Measurements from ENCODE around the gene CEMP1. TPM values are rescaled to one million over a fixed set of nuclear protein-coding genes. Genes with fewer than 3 reads are reported as not detected.

CEMP1 gene
- total RNA-seq, 1 experiment from 2014 or later = not detected

- H2BK12ac ChIP-seq (ENCODE audit: insufficient read length, low read depth, low read length) = no peak overlapping the region
- DNase-seq = no peak
- no peak overlapping the region for H4K5ac ChIP-seq (ENCODE audit: insufficient read length, low read depth, low read length)
- no peak overlapping the region for H3K9ac ChIP-seq (ENCODE audit: extremely low read depth, insufficient read length, low read length)
- H2AK5ac ChIP-seq (ENCODE audit: insufficient read length, low read length) = no peak overlapping the region
- no peak overlapping the region for H3K27ac ChIP-seq (ENCODE audit: insufficient read length, low read depth, low read length)
- Mint-ChIP-seq H3K4me3 (peak overlapping the region; percentile 24 to 68; a peak in 4 of 5 replicates), H3K9me3 (no peaks in the 10 kb centered on the region), H3K27ac (no peak overlapping the region; a peak in 1 of 7 replicates), H3K27me3 (ENCODE audit: low read depth) (no peaks in the 10 kb centered on the region), H3K4me1 (peaks cover 3 to 7% of the 10 kb centered on the region in 2 experiments), H3K36me3 (ENCODE audit: insufficient read depth in 1 of 3, low read depth in 3 of 3) (peaks cover 0 to 8% (median 0%) of the 10 kb centered on the region in 3 experiments; a peak in 4 of 7 replicates)
- H3K27me3 ChIP-seq (ENCODE audit: insufficient read depth, low read length) = no peaks in the 10 kb centered on the region
- no peak overlapping the region for H3K4ac ChIP-seq (ENCODE audit: low read depth, low read length)
- H2BK15ac ChIP-seq (ENCODE audit: low read depth, low read length) = no peak overlapping the region
- no CpG with 5 or more reads among the region's 18 CpGs for WGBS (ENCODE audit: extremely low coverage, insufficient read length, low lambda C conversion rate)
- no peak overlapping the region for H2BK20ac ChIP-seq (ENCODE audit: low read depth, low read length, poor library complexity, severe bottlenecking)
- H3K23ac ChIP-seq (ENCODE audit: insufficient read length, low read depth, low read length) = no peak overlapping the region
- no peak overlapping the region for H2AFZ ChIP-seq (ENCODE audit: low read length)
- H3K23me2 ChIP-seq (ENCODE audit: insufficient read length, low read depth, low read length, poor library complexity, severe bottlenecking) = peaks cover 3% of the 10 kb centered on the region
- no peaks in the 10 kb centered on the region for H3K79me2 ChIP-seq (ENCODE audit: insufficient read depth, low read length)
- H4K91ac ChIP-seq (ENCODE audit: insufficient read length, low read depth, low read length) = no peak overlapping the region
- H2BK5ac ChIP-seq (ENCODE audit: insufficient read length, low read length) = no peak overlapping the region
- no peak overlapping the region for H3K18ac ChIP-seq (ENCODE audit: insufficient read length, low read depth, low read length)
- no peak overlapping the region for H3T11ph ChIP-seq (ENCODE audit: low read length)
- no peaks in the 10 kb centered on the region for H4K20me1 ChIP-seq (ENCODE audit: control insufficient read depth, insufficient read depth, insufficient read length)
- H4K8ac ChIP-seq (replicated peaks; ENCODE audit: insufficient read length, low read depth, low read length) = no peak overlapping the region
- TF ChIP-seq CTCF (conservative IDR thresholded peaks at IDR 0.05) = no peak
- H3K14ac ChIP-seq (ENCODE audit: insufficient read depth, low read length) = no peak overlapping the region
- H3K4me1 ChIP-seq (ENCODE audit: insufficient read depth, low read length) = no peaks in the 10 kb centered on the region
- H3K56ac ChIP-seq (ENCODE audit: insufficient read length, low read depth, low read length) = no peak overlapping the region
- no peak overlapping the region for H2BK120ac ChIP-seq (ENCODE audit: low read depth, low read length, poor library complexity, severe bottlenecking)
- H3K9me3 ChIP-seq (ENCODE audit: control insufficient read depth, low read depth, low read length) = no peaks in the 10 kb centered on the region
- H3K4me2 ChIP-seq (ENCODE audit: insufficient read depth, insufficient read length, low read length) = peak overlapping the region; percentile 25
- H3K79me1 ChIP-seq (ENCODE audit: insufficient read depth, low read depth, low read length, poor library complexity, severe bottlenecking) = no peaks in the 10 kb centered on the region
Measured at GRCh38 chr16:2501946-2502895, 29.0 kb downstream of the CEMP1 start.
